Heart left ventricle (tissue), 16 donors: ENCODE results near the gene MTARC2. TPM values are rescaled to one million over a fixed set of nuclear protein-coding genes. Genes with fewer than 3 reads are reported as not detected.

Experiments used
- ATAC-seq, 4 donors: fragments of 200-7000 bp; cut with Tn5 transposase; one replicate each; pipeline ENCODE4 v1.9.1; 2020 to 2022; ENCODE audit warnings: moderate library complexity in 4 of 4, mild to moderate bottlenecking in 3 of 4, moderate number of reproducible peaks in 1 of 4
- DNase-seq, 5 donors: peaks; one replicate each; pipeline ENCODE4 v3.0.0-alpha.2; 2020
- H3K27ac ChIP-seq, 12 donors: fragments of 200-600 bp; sonication (generic) in 4 of 12; one replicate each; pipeline versions ENCODE4 v1.5.0 to v1.8.0; 2016 to 2022; ENCODE audit warnings: mild to moderate bottlenecking in 2 of 12
- H3K27me3 ChIP-seq, 9 donors: fragments of 200-600 bp; sonication (generic) in 2 of 9; one replicate each; pipeline versions ENCODE4 v1.5.1 to v1.8.0; 2016 to 2022; ENCODE audit warnings: mild to moderate bottlenecking in 3 of 9
- H3K36me3 ChIP-seq, 9 donors: fragments of 200-600 bp; sonication (generic) in 2 of 9; one replicate each; pipeline versions ENCODE4 v1.5.0 to v1.8.0; 2018 to 2022; ENCODE audit warnings: mild to moderate bottlenecking in 2 of 9
- H3K4me1 ChIP-seq, 12 donors: fragments of 200-600 bp; sonication (generic) in 4 of 12; one replicate each; pipeline versions ENCODE4 v1.5.0 to v1.8.0; 2016 to 2022; ENCODE audit warnings: mild to moderate bottlenecking in 3 of 12
- H3K4me3 ChIP-seq, 12 donors: fragments of 200-600 bp; sonication (generic) in 4 of 12; one replicate each; pipeline versions ENCODE4 v1.5.0 to v1.8.0; 2017 to 2022; ENCODE audit warnings: mild to moderate bottlenecking in 9 of 12, moderate library complexity in 4 of 12
- H3K9me3 ChIP-seq, 12 donors: fragments of 200-600 bp; sonication (generic) in 4 of 12; one replicate each; pipeline versions ENCODE4 v1.5.0 to v1.8.0; 2016 to 2022; ENCODE audit warnings: mild to moderate bottlenecking in 1 of 12
- POLR2A ChIP-seq, 2 donors: fragments of 450-650 bp; IDR thresholded peaks; one replicate each; pipeline ENCODE4 v1.6.1; 2017; ENCODE audit warnings: antibody characterized with exemption in 2 of 2, mild to moderate bottlenecking in 2 of 2, moderate library complexity in 2 of 2
- WGBS, 4 donors: extraction: QIAGEN DNeasy Blood & Tissue Kit in 2 of 4; methylation state at CpG; one replicate each; pipeline versions ENCODE4 v1.1.5 to v1.1.7; 2013 to 2018; 5-methylcytosine and 5-hydroxymethylcytosine counted together
- intact Hi-C, 10 donors: fragments of 100-400 bp; cut with DNase I; formaldehyde crosslinking; loops; one replicate each; pipeline versions ENCODE4 v1.11.1 to v1.14.2; 2022
- polyA plus RNA-seq, 2 donors: library from polyadenylated mRNA; stranded (reverse); fragments of 200-250 nt; gene quantifications; one replicate each; pipeline ENCODE4 v1.2.3, GENCODE V29; 2013
- total RNA-seq, 9 donors: library from RNA; depleted of rRNA in 2 of 9; stranded (reverse); fragments of >200 nt in 2 of 9; fragmentation: NEBNext Ultra II Directional in 3 of 9; extraction: Animal tissue kit (Norgen Biotek cat#: 25700) in 3 of 9; gene quantifications; one replicate each; pipeline versions ENCODE4 v1.1.0 to v1.2.4, GENCODE V29; 2016 to 2023
- TF ChIP-seq, protein P1 (sequence below), 12 donors: fragments of 200-600 bp; sonication (generic) in 4 of 12; IDR thresholded peaks; one replicate each; pipeline versions ENCODE4 v1.5.0 to v1.8.0; 2018 to 2022; ENCODE audit warnings: antibody characterized with exemption in 12 of 12, mild to moderate bottlenecking in 5 of 12
- donor health status: ischemic (EF 13 %, LVEDD 7.1; RV severe dilation, severe dysfunction).
- donor health status: healthy with polysubstance abuse.
- donor health status: DM: no; HTN: yes; CAD: no.
- donor health status: DM: no; HTN: no; CAD: no.
- donor health status: ischemic (EF 25% LVEDD 6.9; RV normal size, moderate dysfunction).
- donor health status: ischemic (EF 25% LVEDD 5.7; RV mildly dilated, moderate dysfunction).
- donor health status: healthy.
- donor health status: DM: yes; HTN: yes; CAD: no.
- donor health status: ischemic (EF 35%, LVEDD 5.7; RV mildly dilated, moderate dysfunction).
- donor health status: nonischemic (EF 11% LVEDD 7.7; RV severe dilation, severe dysfunction).
- donor health status: DM: yes; HTN: yes; CAD: no.
- donor health status: PGD.
- donor health status: ischemic (EF 29% LVEDD 5.4; RV normal size, mild dysfunction).
- donor health status: nonischemic (EF 23%, LVEDD 6.1; RV moderate dilation, normal function).

Gene MTARC2
- total and polyA plus RNA-seq, 11 donors: 10.4 to 29.1 (median 20.3) TPM

- DNase-seq (no peak), ATAC-seq (peak in 3 of 4 donors; percentile 10 to 55 (median 25))
- intact Hi-C loops: no loop called here
- Histone ChIP-seq H3K27me3 (peaks cover 0 to 9% (median 0%) of the 10 kb centered on the region in 9 donors), H3K36me3 (peaks cover 0 to 28% (median 19%) of the 10 kb centered on the region in 9 donors), H3K4me3 (peak overlapping the region; percentile 50 to 85 (median 62)), H3K4me1 (peaks cover 0 to 43% (median 24%) of the 10 kb centered on the region in 12 donors), H3K9me3 (no peaks in the 10 kb centered on the region), H3K27ac (peak overlapping the region in 11 of 12 donors; percentile 28 to 80 (median 69))
- TF ChIP-seq, protein P1, sequence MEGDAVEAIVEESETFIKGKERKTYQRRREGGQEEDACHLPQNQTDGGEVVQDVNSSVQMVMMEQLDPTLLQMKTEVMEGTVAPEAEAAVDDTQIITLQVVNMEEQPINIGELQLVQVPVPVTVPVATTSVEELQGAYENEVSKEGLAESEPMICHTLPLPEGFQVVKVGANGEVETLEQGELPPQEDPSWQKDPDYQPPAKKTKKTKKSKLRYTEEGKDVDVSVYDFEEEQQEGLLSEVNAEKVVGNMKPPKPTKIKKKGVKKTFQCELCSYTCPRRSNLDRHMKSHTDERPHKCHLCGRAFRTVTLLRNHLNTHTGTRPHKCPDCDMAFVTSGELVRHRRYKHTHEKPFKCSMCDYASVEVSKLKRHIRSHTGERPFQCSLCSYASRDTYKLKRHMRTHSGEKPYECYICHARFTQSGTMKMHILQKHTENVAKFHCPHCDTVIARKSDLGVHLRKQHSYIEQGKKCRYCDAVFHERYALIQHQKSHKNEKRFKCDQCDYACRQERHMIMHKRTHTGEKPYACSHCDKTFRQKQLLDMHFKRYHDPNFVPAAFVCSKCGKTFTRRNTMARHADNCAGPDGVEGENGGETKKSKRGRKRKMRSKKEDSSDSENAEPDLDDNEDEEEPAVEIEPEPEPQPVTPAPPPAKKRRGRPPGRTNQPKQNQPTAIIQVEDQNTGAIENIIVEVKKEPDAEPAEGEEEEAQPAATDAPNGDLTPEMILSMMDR (IDR thresholded peaks at IDR 0.05): peak in 1 of 12 donors; percentile 0
- TF ChIP-seq POLR2A (IDR thresholded peaks at IDR 0.05): no peak
- 5 to 9% (median 7%) methylated on average over 24 to 32 of the region's 32 CpGs for WGBS, 4 donors
Measured at GRCh38 chr1:220787069-220787619, 39.0 kb downstream of the MTARC2 start.

GRCh38 chr1:220788900-220789299 lies 40.8 kb downstream of the MTARC2 start:
- H3K9me3 ChIP-seq: no peaks in the 10 kb centered on the region
- DNase-seq: no peak
- H3K36me3 ChIP-seq: peaks cover 0 to 14% (median 2%) of the 10 kb centered on the region in 9 donors
- no peak overlapping the region for H3K4me3 ChIP-seq
- H3K27ac ChIP-seq: peak overlapping the region in 2 of 12 donors; percentile 69 to 75
- WGBS, 4 donors: 65 to 80% (median 74%) methylated on average over 7 of the region's 7 CpGs
- TF ChIP-seq, protein P1 (IDR thresholded peaks at IDR 0.05): no peak
- no peak for TF ChIP-seq POLR2A (IDR thresholded peaks at IDR 0.05)
- intact Hi-C loops: no loop called here
- peak in 1 of 4 donors; percentile 23 for ATAC-seq
- H3K27me3 ChIP-seq: peaks cover 0 to 9% (median 0%) of the 10 kb centered on the region in 9 donors
- H3K4me1 ChIP-seq: peaks cover 0 to 46% (median 25%) of the 10 kb centered on the region in 12 donors

DNA sequence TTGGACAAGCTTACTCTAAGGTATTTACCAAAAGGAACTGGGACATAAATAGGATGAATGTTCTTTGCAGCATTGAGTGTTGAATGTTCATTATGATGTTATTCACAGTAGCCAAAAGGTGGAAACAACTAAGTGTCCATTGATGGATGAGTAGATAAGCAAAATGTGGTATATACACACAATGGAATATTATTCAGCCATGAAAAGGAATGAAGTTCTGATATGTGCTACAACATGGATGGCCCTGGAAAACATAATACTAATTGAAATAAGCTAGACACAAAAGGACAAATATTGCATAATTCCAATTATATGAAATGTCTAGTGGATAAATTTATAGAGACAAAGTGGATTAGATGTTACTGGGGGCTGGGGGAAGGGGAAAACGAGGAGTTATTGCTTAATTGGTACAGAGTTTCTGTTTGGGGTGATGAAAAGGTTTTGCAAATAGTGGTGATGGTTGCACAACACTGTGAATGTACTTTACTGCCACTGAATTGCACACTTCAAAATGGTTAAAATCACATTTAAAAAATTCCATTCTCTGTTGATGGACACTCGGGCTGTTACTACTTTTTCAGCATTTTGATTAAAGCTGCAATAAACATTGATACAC lies 41.5 kb downstream of the MTARC2 start:
- DNase-seq (no peak), ATAC-seq (no peak)
- no peak overlapping the region for H3K4me3 ChIP-seq
- H3K4me1 ChIP-seq: peaks cover 0 to 46% (median 25%) of the 10 kb centered on the region in 12 donors
- intact Hi-C loops: loop anchor here in 1 of 10 donors (10.0 kb wide), 1 partner anchor 495 kb away; no protein-coding TSS in a partner anchor
- WGBS, 4 donors: 86 to 96% (median 92%) methylated on average over 2 of the region's 2 CpGs
- no peak overlapping the region for H3K27ac ChIP-seq
- TF ChIP-seq, protein P1 (IDR thresholded peaks at IDR 0.05): no peak
- no peak for TF ChIP-seq POLR2A (IDR thresholded peaks at IDR 0.05)
- peaks cover 0 to 9% (median 0%) of the 10 kb centered on the region in 9 donors for H3K27me3 ChIP-seq
- peaks cover 0 to 6% (median 0%) of the 10 kb centered on the region in 9 donors for H3K36me3 ChIP-seq
- H3K9me3 ChIP-seq: no peaks in the 10 kb centered on the region

DNA sequence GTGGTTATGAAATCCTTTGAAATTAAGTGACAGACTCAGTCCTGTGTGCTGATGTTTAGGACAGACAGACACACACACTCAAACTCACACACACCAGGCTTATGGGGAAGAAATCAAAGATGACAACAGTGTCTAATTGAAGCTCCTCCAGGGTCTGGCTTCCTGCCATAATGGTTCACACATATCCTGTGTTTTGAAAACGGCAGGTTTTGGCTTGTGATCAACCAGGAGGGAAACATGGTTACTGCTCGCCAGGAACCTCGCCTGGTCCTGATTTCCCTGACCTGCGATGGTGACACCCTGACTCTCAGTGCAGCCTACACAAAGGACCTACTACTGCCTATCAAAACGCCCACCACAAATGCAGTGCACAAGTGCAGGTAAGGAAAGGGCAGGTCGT lies 43.2 kb downstream of the MTARC2 start:
- intact Hi-C loops: loop anchor here in 1 of 10 donors (10.0 kb wide), 1 partner anchor 496 kb away; no protein-coding TSS in a partner anchor
- Histone ChIP-seq H3K4me1 (peaks cover 0 to 41% (median 20%) of the 10 kb centered on the region in 12 donors), H3K27ac (peak overlapping the region in 9 of 12 donors; percentile 18 to 54 (median 34)), H3K27me3 (peaks cover 0 to 6% (median 0%) of the 10 kb centered on the region in 9 donors), H3K36me3 (peaks cover 0 to 4% (median 0%) of the 10 kb centered on the region in 9 donors), H3K9me3 (no peaks in the 10 kb centered on the region), H3K4me3 (no peak overlapping the region)
- ATAC-seq (peak in 1 of 4 donors; percentile 20), DNase-seq (peak in 3 of 5 donors; percentile 31 to 48 (median 43))
- 38 to 55% (median 46%) methylated on average over 6 of the region's 6 CpGs for WGBS, 4 donors
- TF ChIP-seq, protein P1 (IDR thresholded peaks at IDR 0.05): no peak
- no peak for TF ChIP-seq POLR2A (IDR thresholded peaks at IDR 0.05)
